HAP-1 (cell line): Measurements from ENCODE around the gene ESYT3.

Experiments used
- DNase-seq, 2 experiments: peaks; one replicate each; pipeline ENCODE4 v3.0.0-alpha.2; 2016 to 2020; ENCODE audit warnings: low spot score in 2 of 2
- H3K27me3 ChIP-seq: fragments of 250-450 bp; sonication (Bioruptor Pico); 2 replicates; pipeline ENCODE4 v1.5.1; 2020; ENCODE audit warnings: low read depth, mild to moderate bottlenecking, moderate library complexity
- H3K36me3 ChIP-seq: fragments of 250-450 bp; sonication (Bioruptor Pico); replicated peaks from 2 replicates; pipeline ENCODE4 v1.5.1; 2020; ENCODE audit warnings: mild to moderate bottlenecking
- H3K4me1 ChIP-seq: fragments of 250-450 bp; sonication (Bioruptor Pico); 2 replicates; pipeline ENCODE4 v1.5.1; 2020; ENCODE audit warnings: mild to moderate bottlenecking
- H3K4me3 ChIP-seq: fragments of 250-450 bp; sonication (Bioruptor Pico); 2 replicates; pipeline ENCODE4 v1.5.1; 2020; ENCODE audit warnings: mild to moderate bottlenecking, moderate library complexity
- H3K9me3 ChIP-seq: fragments of 250-450 bp; sonication (Bioruptor Pico); 2 replicates; pipeline ENCODE4 v1.5.1; 2020; ENCODE audit warnings: mild to moderate bottlenecking, moderate library complexity
- in situ Hi-C: fragments of 300-500 bp; cut with MboI; formaldehyde crosslinking; loops from 3 replicates; pipeline ENCODE4 v1.14.3; 2020; ENCODE audit warnings: low sequenced_read_pairs, inconsistent platforms, mixed read lengths

Gene ESYT3

DNA sequence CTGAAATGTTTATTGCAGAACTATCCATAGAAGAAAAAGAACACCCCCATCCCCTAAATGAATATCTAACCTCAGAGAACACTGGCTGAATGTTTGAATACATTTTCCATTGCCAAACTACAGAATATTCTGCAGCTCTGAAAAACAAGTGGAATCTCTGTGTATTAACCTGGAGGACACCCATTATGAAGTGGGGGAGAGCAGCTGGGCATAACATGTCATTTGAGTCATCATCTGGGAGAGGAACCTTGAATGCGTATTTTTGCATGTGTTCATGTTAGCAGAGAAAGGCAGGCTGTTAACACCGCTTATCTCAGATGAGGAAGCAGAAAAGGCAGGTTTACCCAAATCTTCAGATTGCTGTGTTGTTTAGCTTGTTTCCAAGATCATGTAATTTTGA is 31.5 kb downstream of the ESYT3 start:
- Histone ChIP-seq H3K9me3 (no peaks in the 10 kb centered on the region), H3K27me3 (no peaks in the 10 kb centered on the region), H3K36me3 (no peaks in the 10 kb centered on the region), H3K4me1 (no peaks in the 10 kb centered on the region), H3K4me3 (no peak overlapping the region)
- DNase-seq: no peak
- in situ Hi-C loops: no loop called here

DNA sequence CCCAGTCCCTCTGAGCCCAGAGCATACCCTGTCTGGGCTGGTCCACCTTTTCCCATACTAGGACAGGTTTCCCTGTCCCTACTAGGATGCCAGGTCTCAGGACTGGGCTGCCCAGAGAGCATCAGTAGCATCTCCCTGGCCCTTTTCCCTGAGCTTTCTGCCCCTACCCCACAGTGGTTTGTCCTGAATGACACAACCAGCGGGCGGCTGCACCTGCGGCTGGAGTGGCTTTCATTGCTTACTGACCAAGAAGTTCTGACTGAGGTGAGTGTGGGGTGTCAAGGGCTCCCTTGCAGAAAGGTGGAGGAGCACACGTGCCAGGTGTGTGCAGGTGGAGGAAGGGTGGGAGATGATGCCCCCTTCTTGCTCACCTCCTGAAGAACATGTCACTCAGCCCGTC is 33.5 kb downstream of the ESYT3 start:
- Histone ChIP-seq H3K4me1 (no peaks in the 10 kb centered on the region), H3K9me3 (no peaks in the 10 kb centered on the region), H3K4me3 (no peak overlapping the region), H3K27me3 (no peaks in the 10 kb centered on the region), H3K36me3 (no peaks in the 10 kb centered on the region)
- no peak for DNase-seq
- in situ Hi-C loops: no loop called here

DNA sequence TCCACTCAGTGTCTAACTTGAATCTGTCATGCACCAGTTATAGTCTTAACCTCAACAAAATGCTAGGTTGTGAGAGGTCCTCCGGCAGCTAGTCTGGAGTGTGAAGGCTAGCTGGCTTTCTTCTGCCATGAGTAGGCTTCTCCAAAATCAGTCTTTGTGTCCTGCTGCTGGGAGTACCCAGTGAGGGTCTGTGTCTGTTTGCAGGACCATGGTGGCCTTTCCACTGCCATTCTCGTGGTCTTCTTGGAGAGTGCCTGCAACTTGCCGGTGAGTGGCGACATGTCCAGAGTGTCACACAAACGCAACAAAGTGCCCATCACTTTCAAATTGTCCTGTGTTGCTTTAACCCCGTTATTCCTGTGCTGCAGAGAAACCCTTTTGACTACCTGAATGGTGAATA is 34.0 kb downstream of the ESYT3 start:
- Histone ChIP-seq H3K36me3 (no peaks in the 10 kb centered on the region), H3K9me3 (no peaks in the 10 kb centered on the region), H3K4me3 (no peak overlapping the region), H3K4me1 (no peaks in the 10 kb centered on the region), H3K27me3 (no peaks in the 10 kb centered on the region)
- in situ Hi-C loops: no loop called here
- no peak for DNase-seq

DNA sequence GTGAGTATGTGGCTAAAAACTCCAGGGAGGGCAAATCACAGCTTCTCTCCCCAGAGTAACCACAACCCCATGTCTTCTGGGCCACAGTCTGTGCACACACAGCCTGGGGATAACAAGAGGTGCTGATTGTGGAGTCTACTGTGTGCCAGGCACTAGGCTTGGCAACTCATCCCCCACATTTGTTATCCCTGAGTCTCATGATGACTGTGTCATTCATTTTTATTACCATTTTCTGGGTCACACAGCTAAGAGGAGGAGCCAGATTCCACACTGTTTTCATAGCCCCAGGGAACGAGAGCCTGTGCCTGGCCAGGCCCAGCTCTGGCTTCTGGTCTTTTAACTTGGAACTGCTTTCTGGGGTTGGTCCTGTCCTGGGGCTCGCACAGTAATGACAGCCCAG is 34.5 kb downstream of the ESYT3 start:
- DNase-seq: no peak
- Histone ChIP-seq H3K36me3 (no peaks in the 10 kb centered on the region), H3K27me3 (no peaks in the 10 kb centered on the region), H3K4me3 (no peak overlapping the region), H3K9me3 (no peaks in the 10 kb centered on the region), H3K4me1 (no peaks in the 10 kb centered on the region)
- in situ Hi-C loops: no loop called here

DNA sequence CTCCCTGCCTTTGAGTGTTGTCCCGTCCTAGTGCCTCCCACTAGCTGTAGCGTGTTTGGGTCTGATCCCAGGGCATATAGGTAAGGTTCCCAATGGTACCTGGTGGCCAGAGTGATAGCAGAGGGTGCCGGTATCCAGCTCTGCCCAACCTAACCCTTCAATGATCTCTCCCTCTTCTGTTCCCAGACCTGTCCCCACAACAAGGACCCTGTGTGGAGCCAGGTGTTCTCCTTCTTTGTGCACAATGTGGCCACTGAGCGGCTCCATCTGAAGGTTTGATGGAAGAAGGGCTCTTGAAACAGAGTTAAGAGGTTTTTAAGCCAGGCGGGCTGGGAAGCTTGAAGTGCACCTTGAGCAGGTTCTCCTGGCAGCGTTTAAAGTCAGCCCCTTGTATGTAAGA is 35.5 kb downstream of the ESYT3 start:
- in situ Hi-C loops: loop anchor here (10.0 kb wide), 1 partner anchor 455 kb away; no protein-coding TSS in a partner anchor
- no peak overlapping the region for H3K4me3 ChIP-seq
- no peak for DNase-seq

DNA sequence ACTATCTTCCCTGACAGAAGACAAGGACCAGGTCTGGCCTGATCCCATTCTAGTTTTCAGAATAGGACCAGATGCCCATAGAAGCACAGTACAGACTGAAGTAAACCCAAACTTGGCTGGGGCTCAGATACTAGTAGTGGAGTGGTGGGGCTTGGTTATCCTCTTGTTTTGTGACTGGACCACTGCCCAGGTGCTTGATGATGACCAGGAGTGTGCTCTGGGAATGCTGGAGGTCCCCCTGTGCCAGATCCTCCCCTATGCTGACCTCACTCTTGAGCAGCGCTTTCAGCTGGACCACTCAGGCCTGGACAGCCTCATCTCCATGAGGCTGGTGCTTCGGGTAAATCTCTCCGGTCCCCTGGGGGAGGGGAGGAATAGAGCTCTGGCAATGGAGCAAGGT is 36.3 kb downstream of the ESYT3 start:
- no peaks in the 10 kb centered on the region for H3K9me3 ChIP-seq
- no peaks in the 10 kb centered on the region for H3K27me3 ChIP-seq
- H3K36me3 ChIP-seq: no peaks in the 10 kb centered on the region
- H3K4me3 ChIP-seq: no peak overlapping the region
- in situ Hi-C loops: loop anchor here (10.0 kb wide), 1 partner anchor 454 kb away; no protein-coding TSS in a partner anchor
- DNase-seq: no peak
- no peaks in the 10 kb centered on the region for H3K4me1 ChIP-seq

More for the DNA sequence above, 35.5 kb downstream of the ESYT3 start:
- no peaks in the 10 kb centered on the region for H3K36me3 ChIP-seq
- no peaks in the 10 kb centered on the region for H3K27me3 ChIP-seq
- H3K4me1 ChIP-seq: no peaks in the 10 kb centered on the region
- no peaks in the 10 kb centered on the region for H3K9me3 ChIP-seq

DNA sequence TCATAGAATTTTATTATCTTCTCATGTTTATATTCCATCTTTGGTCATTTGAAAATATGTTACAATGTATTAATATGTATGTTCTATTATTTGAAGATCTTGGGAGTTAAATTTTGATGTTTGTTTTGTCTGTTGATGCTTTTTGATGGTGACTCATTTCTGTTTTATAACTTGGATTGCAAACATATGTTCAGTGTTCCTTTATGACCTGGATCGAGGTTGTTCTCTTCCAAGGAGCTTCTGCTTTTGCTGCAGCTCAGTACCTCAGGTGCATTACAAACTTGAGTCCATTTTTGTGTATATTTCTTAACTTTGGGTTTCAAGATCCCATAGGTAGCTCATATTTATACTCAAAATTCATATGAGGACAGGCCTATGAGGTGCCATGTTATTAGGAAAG is 37.1 kb downstream of the ESYT3 start:
- Histone ChIP-seq H3K4me3 (no peak overlapping the region), H3K4me1 (no peaks in the 10 kb centered on the region), H3K27me3 (no peaks in the 10 kb centered on the region), H3K9me3 (no peaks in the 10 kb centered on the region), H3K36me3 (no peaks in the 10 kb centered on the region)
- in situ Hi-C loops: loop anchor here (10.0 kb wide), 1 partner anchor 453 kb away; no protein-coding TSS in a partner anchor
- DNase-seq: no peak

DNA sequence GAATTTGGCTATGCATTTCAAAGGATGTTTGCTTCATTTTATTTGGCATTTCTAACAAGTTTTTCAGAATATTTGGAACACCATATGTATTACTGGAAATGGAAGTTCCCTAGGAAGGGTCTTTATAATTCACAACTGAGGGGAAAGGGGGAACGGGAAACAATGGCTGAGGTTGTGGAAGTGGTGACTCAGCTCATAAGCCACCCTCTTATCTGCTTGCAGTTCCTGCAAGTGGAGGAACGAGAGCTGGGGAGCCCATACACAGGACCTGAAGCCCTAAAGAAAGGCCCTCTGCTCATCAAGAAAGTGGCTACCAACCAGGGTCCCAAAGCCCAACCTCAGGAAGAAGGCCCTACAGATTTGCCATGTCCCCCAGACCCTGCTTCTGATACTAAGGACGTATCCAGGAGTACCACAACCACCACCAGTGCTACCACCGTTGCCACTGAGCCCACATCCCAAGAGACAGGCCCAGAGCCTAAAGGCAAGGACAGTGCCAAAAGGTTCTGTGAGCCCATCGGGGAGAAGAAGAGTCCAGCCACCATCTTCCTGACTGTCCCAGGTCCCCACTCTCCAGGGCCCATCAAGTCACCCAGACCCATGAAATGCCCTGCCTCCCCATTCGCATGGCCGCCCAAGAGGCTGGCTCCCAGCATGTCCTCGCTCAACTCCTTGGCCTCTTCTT is 37.9 kb downstream of the ESYT3 start:
- Histone ChIP-seq H3K36me3 (no peaks in the 10 kb centered on the region), H3K27me3 (no peaks in the 10 kb centered on the region), H3K4me1 (no peaks in the 10 kb centered on the region), H3K4me3 (no peak overlapping the region), H3K9me3 (no peaks in the 10 kb centered on the region)
- no peak for DNase-seq
- in situ Hi-C loops: loop anchor here (10.0 kb wide), 1 partner anchor 453 kb away; no protein-coding TSS in a partner anchor

DNA sequence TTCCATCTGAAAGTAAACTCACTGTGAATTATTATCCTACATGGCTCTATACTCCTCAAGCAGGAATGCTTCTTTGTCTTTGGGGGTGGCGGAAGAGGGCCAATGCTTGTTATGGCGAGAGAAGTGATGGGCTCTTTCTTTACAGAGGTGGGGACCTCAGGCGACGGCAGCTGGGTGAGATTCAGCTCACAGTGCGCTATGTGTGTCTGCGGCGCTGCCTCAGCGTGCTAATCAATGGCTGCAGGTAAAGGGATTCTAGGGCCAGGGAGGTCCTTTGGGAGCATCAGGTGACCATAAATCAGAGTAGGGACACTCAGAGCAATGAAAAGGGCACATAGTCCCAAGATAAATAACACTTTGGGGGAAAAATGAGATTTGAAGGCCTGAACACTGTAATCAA is 39.0 kb downstream of the ESYT3 start:
- Histone ChIP-seq H3K27me3 (no peaks in the 10 kb centered on the region), H3K36me3 (no peaks in the 10 kb centered on the region), H3K9me3 (no peaks in the 10 kb centered on the region), H3K4me3 (no peak overlapping the region), H3K4me1 (no peaks in the 10 kb centered on the region)
- in situ Hi-C loops: loop anchor here (10.0 kb wide), 1 partner anchor 451 kb away; no protein-coding TSS in a partner anchor
- no peak for DNase-seq

DNA sequence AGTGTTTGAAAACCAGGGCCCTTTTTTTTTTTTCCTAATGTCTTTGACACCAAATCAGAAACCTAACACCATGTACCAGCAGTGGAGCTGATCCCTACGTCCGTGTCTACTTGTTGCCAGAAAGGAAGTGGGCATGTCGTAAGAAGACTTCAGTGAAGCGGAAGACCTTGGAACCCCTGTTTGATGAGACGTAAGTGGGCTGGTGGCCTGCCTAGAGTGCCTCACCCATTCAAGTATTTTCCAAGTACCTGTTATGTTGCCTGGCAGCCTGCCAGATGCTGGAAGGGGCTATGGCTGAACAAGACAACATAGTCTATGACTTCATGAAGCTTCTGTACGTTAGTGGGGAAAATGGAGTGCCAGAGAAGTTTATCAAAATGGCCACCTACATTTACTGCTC is 39.7 kb downstream of the ESYT3 start:
- H3K9me3 ChIP-seq: no peaks in the 10 kb centered on the region
- no peaks in the 10 kb centered on the region for H3K4me1 ChIP-seq
- DNase-seq: no peak
- H3K4me3 ChIP-seq: no peak overlapping the region
- no peaks in the 10 kb centered on the region for H3K27me3 ChIP-seq
- H3K36me3 ChIP-seq: no peaks in the 10 kb centered on the region
- in situ Hi-C loops: loop anchor here (10.0 kb wide), 1 partner anchor 451 kb away; no protein-coding TSS in a partner anchor

DNA sequence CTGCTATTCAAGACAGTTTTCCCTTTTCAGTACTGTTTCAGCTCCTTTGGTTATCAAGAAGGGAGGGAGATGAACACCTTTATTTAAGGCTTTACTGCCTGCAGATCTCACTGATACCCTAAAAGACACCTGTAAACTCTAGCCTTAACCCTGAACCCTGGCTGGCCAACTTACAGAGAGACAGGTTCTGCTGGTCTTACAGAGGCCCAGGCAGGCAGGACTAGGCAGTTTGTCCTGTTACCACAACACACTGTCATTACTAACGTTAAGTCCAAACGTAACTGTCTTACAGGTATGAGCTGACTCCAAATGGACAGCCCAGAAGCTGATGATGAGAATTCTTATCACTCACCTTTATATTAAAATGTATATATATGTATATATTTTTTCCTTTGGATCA is 42.1 kb downstream of the ESYT3 start:
- Histone ChIP-seq H3K36me3 (no peaks in the 10 kb centered on the region), H3K27me3 (no peaks in the 10 kb centered on the region), H3K4me3 (no peak overlapping the region), H3K9me3 (no peaks in the 10 kb centered on the region), H3K4me1 (no peaks in the 10 kb centered on the region)
- in situ Hi-C loops: loop anchor here (10.0 kb wide), 1 partner anchor 448 kb away; no protein-coding TSS in a partner anchor
- DNase-seq: no peak

DNA sequence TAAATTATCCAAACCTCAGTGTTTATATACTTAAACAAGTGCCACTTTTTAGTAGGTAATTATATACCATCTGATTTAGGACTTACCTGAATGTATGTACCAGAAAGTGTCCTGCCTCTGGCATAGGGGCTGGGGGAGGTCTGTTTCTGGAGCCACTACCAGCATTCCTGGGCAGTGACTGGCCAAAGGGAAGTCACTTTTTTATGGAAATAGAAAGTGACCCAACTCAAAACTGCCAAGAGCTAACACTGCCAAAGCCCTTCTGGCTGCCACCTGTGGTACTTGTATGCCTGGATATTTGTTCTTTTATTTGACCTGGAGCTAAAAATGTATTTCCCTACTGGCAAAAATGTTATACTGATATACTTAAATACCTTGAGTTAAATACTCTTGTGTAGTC is 42.7 kb downstream of the ESYT3 start:
- H3K4me1 ChIP-seq: no peaks in the 10 kb centered on the region
- no peaks in the 10 kb centered on the region for H3K9me3 ChIP-seq
- DNase-seq: no peak
- in situ Hi-C loops: loop anchor here (10.0 kb wide), 1 partner anchor 448 kb away; no protein-coding TSS in a partner anchor
- no peaks in the 10 kb centered on the region for H3K27me3 ChIP-seq
- no peak overlapping the region for H3K4me3 ChIP-seq
- no peaks in the 10 kb centered on the region for H3K36me3 ChIP-seq

DNA sequence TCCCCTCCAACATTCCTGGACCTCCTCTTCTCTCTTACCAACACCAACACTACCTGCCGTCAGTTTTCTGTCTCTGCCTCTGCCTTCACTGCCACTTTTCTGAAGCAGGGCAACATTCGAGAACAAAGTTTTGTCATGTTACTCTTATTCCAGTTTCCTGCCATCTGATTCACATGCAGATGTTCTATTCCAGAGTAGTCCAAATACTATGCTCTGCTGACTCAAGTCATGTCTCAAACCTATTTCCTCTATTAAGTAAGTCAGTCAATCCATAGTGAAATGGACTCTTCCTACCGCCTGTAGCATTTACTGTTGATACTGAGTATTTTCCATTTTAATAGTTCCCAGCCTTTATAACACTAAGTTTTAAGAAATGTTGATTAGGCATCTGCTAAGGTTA is 43.4 kb downstream of the ESYT3 start:
- in situ Hi-C loops: loop anchor here (10.0 kb wide), 1 partner anchor 447 kb away; no protein-coding TSS in a partner anchor
- no peak overlapping the region for H3K4me3 ChIP-seq
- no peak for DNase-seq
- H3K27me3 ChIP-seq: no peaks in the 10 kb centered on the region
- H3K9me3 ChIP-seq: no peaks in the 10 kb centered on the region
- H3K36me3 ChIP-seq: no peaks in the 10 kb centered on the region
- no peaks in the 10 kb centered on the region for H3K4me1 ChIP-seq

DNA sequence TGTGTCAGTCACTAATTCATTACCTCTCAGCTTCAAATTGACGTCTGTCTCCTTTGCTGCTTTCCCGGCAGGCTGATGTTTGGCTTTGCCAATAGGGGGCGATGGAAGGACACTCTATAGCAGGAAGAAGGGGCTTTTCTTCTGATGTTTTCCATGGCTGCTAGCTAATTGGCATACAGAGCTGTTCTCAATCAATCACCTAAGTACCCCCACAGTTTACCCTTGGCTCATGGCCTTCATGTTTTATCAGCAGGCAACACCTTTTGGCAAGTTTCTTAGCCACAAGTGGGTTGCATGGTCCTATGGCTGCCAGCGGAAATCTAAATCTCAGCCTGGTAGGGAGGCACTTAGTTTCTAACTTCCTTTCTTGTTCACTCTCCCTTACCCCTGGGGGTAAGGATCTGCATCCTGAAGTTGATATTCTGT is 45.0 kb downstream of the ESYT3 start:
- Histone ChIP-seq H3K4me1 (no peaks in the 10 kb centered on the region), H3K27me3 (no peaks in the 10 kb centered on the region), H3K36me3 (no peaks in the 10 kb centered on the region), H3K4me3 (no peak overlapping the region), H3K9me3 (no peaks in the 10 kb centered on the region)
- in situ Hi-C loops: loop anchor here (10.0 kb wide), 1 partner anchor 445 kb away; no protein-coding TSS in a partner anchor
- peak; percentile 39 to 75 for DNase-seq
